Right kidney (tissue), 1 donor: Measurements from ENCODE around the gene ASB2.

Source experiments
- DNase-seq: peaks from one replicate; pipeline ENCODE4 v3.0.0-alpha.2; 2016

Gene ASB2

DNA sequence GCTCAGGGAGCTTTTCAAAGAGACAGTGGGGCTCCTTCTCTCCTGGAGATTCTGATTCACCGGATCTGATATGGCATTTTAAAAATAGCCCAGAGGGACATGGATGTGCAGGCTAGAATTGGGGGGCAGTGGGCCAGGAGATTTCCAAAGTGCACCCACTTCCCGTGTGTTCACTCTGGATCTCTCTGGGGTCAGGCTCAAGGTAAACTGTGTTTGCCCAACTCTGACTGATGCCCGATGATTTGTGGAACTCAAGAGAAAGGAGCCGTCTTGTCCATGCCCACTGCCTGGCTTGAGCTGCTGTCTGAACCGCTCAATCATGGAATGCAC is 31.3 kb downstream of the ASB2 start:
- no peak for DNase-seq

DNA sequence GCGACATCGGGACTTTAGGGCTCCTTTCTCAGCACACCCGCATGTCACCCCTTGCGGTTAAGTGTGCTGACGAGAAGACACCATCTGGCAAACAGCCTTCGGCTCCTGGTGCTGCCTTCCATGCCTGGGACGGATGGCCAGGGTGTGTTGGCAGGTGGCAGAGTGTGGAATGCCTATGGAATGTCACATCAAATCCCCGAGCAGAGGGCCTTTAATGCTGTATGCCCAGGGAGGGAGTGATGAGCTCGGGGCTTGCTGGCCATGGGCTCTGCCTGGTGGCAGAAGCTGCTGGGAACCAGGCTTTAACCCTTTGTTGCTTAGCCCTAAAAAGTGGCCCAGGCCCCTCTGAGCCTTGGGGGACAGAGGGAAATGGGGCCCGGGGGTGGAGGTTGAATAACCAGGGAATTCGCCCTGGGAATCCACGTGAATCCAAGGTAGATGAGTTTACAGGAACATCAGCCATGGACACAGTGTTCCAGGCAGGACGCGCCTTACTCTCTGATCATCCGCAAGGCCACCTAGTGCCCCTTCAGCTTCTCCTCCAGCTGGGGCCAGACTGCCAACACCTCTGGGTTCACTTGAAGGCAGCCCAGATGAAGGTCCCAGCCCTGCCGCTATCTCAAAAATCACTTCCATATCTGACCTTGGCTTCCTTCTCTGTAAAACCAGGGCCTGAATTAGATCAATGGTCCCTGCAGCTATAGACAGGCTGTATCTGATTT is 31.9 kb downstream of the ASB2 start:
- DNase-seq = no peak

DNA sequence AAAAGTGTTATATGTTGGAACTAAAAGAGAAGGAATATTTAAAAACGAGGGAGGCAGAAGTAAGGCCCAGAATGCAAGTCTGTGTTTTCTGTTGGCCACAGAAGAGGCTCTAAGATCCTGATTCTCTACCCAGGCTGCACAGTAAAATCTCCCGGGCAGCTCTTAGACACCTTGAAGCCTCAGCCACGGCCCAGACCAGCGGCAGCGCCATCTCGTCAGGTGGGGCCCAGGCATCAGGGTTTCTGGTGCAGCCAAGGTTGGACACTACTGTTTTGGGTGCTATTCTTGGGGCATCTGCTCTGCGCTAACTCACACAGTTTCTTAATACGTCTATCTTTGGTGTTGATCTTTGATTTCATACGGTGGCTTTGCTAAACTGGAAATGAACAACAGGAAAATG is 32.4 kb downstream of the ASB2 start:
- DNase-seq = no peak

DNA sequence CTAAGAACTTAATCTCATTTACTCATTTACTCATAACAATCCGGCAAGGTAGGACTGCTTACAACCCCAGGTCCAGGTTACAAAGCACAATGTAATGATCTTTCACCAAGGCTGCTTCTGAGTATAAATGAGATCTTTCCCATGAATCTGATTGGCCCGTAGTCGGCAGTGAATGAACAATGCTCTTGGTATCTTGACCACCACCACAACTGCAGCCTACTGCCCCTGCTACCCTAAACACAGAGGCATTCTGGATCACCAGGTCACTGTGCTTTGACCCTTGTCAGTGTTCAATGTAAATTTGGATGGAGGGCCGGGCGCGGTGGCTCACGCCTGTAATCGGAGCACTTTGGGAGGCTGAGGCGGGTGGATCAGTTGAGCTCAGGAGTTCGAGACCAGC is 33.3 kb downstream of the ASB2 start:
- no peak for DNase-seq

DNA sequence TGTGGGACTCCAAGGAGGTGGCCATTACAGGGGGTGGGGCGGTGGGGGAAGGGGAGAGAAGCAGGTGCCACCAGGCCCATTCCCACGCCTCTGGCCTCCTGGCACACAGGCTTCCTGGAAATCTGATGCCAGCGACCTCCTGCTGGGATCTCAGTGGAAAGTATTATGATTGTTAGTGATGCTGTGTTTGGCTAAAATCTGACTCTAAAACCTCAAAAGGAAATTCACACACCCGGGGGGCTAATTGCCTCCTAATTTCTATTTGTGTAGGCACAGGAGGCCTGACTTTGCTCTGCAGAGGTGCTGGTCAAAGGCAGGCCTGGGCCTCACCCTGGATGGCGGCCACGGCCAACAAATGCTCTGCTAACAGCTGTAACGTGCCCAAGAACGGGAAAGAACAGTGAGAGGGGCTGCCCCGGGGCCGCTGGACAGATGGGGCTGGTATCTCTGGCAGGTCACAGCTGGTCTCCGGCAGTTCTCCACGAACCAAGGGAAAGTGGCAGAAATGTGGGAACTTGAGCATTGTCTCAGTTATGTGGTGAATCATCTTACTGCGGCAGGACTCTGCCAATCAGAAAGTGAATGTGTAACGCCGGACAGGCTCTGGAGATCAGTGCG is 35.0 kb downstream of the ASB2 start:
- no peak for DNase-seq

DNA sequence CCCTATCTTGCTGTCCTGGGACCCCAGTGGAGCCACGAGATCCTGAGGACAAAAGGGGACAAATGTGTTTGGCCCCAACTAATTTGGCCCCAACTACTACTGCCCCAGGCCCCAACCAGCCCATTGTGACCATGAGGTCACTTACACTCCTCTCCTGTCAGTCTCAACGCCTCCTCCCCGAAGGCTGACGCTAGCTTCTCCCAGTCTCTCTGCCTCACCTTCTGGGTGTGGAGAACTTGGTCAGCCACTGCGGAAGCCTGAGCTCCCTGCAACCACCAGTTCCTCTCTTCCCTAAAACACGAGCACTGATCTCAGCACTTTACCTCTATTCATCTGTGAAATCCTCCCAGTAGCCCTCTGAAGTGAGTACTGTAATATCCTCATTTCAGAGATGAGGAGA is 35.9 kb downstream of the ASB2 start:
- DNase-seq = no peak

DNA sequence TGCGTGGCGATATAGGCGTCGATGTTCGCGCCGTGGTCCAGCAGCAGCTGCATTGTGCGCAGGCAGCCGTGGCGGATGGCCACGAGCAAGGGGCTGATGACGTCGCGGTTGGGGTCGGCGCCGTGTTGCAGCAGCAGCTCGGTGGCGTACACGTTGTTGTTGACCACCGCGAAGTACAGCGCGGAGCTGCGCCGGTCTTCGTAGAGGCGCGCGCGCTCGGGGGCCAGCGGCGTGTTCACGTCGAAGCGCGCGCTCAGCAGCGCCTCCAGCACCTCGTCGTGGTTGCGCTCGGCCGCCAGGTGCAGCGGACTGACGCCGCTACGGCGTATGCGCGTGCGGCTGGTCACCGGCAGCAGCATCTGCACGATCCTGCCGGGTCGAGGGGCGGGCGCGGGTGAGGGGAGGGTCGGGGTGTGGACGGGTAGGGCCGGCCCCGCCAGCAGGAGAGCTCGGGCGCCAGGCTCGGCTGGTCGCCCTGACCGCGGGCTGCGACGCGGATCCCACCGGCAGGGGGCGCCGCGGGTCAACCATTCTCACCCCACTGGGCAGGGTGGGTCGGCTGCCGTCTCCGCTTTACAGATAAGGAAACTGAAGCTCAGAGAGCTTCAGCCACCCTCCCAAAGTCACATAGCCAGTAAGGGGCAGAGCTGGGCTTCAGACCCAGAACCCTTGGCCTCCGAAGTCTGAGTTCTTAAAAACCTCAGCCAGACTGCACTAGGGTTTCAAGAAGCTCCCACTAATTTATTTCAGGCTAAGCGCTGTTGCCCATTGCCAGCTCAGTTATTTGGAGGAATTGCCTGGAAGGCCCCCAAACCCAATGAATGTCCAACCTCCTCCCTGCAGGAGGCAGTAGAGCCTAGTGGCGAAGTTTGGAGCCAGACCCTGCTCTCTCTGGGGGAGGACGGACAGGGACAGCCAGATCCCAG is 36.8 kb downstream of the ASB2 start:
- peak; percentile 73 for DNase-seq

DNA sequence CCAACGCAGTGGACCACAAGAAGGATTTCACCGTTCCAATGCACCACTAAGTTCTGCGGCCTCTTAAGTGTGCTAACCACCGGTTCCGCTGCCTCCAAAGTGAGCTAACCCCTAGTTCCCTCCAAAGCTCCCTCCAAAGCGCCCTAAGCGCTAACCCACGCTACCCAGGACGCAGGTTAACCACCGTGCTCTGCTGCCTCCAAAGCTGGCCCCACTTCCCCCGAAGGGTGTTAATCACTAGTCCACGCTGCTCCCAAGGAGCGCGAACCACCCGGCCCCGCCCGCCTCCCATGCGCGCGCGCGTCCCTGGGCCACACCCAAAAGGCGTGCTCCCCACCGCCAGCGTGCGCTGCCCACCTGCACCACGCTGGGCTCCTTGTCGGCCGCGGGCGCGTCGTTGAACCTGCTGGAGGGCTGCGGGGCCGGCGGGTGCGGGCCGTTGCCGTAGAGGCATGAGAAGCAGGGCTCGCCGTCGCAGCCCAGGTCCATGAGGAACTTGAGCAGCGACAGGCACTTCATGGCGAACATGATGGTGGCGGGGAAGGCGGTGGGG is 37.5 kb downstream of the ASB2 start:
- DNase-seq = no peak

DNA sequence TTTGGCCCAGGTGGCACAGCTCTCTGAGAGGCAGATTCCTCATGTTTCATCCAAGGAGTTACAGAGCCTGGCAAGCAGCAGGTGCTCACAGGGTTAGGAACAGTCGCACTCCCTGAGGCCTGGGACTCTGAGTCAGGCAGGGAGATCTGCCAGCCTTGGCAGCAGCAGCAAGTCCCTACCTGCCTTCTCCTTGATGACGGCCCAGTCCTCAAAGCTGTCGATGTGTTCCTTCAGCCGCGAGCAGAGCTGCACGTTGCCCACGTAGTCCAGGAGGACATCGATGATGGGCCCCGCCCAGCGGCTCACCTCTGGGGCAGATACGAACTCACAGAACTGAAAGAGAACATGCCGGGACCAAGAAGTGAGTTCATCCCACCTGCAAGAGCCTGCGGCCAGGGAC is 38.9 kb downstream of the ASB2 start:
- no peak for DNase-seq

DNA sequence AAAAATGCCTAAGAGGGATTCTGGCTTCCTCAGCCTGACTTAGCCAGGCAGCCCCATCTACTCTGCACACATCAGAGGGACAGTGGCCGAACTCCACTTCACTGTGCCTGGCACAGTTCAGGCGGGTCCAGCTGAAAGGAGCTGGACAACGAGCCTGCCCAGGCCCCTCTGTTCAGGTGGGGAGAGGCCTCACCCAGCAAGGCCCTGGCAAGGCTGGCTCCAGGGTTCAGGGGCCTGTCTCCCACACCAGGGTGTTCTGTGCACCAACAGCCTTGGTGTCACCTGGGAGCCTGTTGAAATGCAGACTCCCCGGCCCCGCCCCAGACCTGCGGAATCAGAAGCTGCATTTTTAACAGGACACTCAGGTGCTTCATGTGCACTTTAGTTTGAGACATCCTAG is 39.4 kb downstream of the ASB2 start:
- no peak for DNase-seq

DNA sequence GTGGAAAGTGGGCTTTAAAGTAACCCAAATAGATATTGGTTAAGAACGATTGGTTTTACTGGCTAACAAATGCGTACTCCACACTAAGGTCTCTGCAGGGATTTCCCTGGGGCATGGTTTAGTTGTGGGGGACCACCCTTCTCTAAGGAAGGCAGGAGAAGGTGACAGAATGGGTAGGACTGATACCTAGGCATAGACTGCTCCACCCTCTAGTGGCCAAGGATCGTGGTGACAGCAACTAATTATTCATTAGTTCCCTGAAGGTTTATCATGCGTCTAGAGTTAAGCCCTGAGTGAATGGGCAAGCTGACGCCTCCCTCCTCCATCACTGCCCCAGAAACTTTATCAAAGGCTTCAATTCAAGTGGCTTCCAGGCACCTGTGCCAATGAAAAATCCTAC is 40.1 kb downstream of the ASB2 start:
- DNase-seq = no peak

DNA sequence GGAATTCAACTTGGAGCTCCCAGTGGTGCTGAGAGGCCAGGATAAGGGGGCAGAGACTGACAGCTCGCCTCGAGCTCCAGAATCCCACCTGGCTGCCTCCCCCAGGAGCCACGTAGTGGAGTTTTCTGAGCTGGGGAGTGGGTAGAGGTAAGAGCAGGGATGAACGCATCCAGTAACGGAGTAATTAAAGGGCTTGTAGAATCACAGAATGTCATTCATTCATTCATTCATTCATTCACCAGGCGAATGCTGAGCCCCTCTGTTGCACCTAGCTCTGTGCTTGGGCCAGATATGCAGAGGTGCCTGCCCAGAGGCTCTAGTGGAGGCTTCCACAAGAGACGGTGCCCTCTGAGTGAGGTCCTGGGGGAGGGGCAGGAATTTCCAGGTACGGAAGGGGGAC is 41.2 kb downstream of the ASB2 start:
- DNase-seq = no peak

DNA sequence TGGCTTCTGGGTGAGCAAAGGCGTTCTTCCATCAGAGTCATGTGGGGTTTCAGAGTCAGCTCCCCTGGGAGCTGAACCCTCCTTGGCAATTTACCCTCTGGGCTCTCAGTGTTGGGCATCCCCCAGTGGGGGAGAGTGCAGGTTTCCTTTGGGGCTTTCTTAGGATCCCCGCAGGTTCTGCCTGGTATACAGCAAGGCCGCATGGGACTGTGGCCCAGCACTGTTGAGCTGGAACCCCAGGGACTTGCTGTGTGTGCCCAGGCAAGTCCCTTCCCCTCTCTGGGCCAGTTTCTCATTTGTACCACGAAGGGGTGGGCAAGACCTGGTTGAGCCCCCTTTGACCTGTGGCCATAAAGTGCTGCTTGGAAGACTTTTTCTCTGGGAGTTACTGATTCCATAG is 43.7 kb downstream of the ASB2 start:
- DNase-seq = no peak

DNA sequence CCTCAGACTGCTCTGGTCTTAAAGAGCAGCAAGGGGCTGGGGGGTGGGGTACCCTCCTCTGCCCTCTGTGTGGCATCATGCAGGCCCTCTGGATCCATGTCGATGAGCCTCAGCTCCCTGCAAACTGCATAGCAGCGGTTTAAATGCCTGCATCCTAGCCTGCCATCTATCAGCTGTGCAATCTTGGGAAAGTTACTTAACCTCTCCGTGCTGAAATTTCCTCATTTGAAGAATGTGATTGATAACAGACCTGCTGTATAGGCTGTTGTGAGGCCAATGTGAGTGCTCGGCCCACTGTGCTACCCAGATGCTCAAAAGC is 45.4 kb downstream of the ASB2 start:
- DNase-seq = no peak

DNA sequence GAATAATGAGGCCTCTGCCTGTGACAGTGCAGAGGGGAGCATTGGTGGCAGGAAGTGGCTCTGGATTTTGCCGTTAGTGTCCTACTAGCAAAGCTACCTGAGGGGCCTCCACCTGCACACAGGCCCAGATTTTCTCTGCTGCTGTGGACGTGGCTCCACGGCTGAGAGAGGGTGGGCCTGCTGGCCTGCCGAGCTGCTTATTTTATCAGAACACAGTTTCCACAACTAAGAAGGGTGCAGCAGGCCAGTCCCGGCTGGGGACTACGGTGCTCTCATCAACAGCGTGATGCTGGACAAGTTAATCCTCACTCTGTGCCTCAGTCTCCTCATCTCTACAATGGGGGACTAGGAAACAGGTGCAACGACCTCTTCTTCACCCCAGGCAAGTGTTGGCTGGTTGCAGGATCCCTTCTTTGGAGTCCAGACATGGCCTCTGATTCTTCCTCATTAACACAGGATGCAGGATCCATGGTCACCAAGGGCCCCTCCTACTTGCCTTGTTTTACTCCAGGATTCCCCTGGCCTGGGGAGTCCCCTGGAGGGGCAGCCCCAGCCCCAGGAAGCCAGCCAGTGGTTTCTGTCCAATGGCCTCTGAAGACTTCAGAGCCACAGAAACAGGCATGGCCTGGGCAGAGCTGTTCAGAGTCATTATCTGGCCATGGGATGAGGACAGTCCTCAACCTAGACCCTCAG is 45.9 kb downstream of the ASB2 start:
- DNase-seq = no peak

DNA sequence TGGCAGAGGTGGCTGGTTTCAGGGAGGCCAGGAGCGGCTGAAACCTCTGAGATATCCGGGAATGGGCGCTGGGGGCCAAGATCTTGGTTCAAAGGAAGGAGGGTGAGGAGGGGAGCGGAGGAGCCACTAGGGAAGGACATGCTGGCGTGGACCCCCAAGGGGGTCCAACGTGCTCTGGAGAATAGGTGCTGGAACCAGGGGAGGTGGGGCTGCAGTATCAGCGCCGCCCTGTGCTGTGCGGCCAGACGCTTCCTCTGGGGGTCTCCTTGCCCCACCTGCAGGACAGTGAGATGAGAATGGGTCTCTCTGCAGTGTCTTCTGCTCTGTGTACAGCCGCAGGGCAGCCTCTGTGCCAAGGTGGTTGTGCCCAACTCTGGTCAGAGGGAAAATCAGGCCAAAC is 46.7 kb downstream of the ASB2 start:
- no peak for DNase-seq

DNA sequence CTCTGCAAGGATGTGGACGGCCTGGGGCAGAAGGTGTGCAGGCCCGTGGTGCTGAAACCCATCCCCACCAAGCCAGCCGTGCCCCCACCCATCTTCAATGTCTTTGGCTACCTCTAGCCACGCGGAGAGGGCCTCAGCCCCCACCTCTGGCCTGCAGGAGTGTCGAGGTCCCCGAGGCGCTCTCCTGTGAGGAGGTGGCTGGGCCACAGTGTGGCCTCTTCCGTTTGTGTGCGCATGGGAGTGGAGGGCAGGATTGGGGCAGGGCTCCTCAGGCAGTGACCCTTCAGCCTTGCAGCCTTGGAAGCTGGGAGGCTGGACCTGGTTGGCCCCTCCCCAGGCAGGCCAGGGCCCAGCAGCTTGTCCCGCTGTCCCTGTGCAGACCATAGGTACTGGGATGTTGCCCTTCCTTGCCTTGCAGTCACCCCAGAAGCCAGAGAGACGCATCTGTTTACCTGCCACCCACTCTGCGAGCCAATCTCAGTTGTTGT is 47.3 kb downstream of the ASB2 start:
- no peak for DNase-seq

DNA sequence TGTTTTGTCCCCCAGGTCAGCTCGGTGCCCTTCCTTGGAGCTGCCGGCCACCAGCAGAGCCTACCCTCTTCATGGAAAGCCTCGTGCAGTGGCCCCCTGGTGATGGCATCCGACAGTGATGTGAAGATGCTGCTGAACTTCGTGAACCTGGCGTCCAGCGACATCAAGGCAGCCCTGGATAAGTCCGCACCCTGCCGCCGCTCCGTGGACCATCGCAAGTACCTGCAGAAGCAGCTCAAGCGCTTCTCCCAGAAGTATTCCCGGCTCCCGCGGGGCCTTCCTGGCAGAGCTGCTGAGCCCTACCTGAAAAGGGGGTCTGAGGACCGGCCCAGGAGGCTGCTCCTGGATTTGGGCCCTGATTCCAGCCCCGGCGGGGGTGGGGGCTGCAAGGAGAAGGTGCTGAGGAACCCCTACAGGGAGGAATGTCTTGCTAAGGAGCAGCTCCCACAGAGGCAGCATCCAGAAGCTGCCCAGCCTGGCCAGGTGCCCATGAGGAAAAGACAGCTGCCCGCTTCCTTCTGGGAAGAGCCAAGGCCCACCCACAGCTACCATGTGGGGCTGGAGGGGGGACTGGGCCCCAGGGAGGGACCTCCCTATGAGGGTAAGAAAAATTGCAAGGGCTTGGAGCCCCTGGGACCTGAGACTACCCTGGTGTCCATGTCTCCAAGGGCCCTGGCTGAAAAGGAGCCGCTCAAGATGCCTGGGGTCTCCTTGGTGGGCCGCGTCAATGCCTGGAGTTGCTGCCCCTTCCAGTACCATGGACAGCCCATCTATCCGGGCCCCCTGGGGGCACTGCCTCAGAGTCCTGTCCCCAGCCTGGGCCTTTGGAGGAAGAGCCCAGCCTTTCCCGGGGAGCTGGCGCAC is 48.0 kb downstream of the ASB2 start:
- no peak for DNase-seq

DNA sequence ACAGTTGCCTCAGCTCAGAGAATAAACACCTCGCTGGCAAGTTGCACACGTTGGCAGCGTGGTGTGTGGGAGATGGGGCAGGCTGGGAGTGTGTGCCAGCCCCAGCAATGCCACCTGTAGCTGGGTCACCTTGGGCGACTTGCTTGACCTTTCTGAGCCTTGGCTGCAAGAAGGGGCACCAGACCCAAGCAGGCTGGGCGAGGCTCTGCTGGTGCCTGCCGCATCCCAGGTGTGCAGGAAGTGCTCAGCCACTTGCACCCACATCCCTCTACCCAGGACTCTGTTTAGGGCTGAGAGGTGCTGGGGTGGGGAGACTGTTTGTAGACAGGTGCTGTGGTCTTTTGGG is 48.6 kb downstream of the ASB2 start:
- no peak for DNase-seq

DNA sequence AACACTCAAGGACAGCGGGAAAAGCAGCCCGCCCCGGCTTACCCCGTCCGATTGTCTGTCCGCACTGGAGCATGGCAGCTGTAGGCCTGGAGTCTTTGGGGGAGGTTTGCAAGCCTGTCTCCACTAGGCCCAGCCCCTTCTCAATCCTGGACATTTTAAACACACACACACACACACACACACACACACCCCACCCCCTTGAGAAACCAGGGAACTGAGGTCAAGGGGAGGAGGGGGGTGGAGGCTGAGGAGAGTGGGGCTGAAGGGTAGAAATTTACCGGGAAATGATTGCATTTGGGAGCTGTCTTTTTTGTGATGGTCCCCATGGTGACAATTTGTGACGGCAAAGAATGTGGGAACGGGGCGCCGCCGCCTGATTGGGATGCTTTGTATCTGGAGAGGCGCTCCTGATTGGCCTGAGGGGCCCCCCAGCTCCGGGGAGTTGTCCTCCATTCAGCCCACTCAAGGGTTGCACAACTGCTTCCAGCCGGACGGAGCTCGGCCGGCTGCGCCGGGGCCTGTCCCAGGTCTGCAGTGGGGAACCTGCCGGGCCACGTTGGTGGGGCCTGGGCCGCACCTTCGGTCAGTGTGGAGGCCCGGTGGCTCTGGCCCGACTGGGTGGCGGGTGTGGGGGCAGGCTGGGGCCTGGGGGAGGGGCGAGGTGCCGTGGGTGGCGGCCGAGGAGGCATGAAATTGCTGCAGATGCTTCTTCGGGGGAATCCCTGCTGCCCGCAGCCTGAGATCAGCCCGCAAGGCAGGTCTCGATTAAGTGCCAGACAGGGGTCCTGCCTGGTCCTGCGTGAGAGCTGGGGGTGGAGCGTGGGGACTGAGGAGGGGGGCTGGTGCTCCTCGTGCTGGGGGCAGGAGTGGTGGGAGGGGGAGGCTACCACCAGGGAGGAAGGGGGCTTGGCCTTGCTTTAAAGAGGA is 49.2 kb downstream of the ASB2 start, which contains the start of gene FAM181A:
Gene FAM181A, plus strand, starts transcription at position 472 of the 927 bp plus-strand sequence. CDS start 942 bp downstream, outside the sequence.
- no peak for DNase-seq
